ENCODE results near the gene GFOD1.
"Not testable (repeated sequence)": the region's sequence is repeated elsewhere in the genome, so short reads cannot be mapped to it uniquely, and the experiment has no call there.

Gene GFOD1

GRCh38 chr6:13462458-13463327, 24.7 kb downstream of the GFOD1 start:
- no peak for DNase-seq

GRCh38 chr6:13461805-13462204, 25.6 kb downstream of the GFOD1 start:
- no peak for DNase-seq

GRCh38 chr6:13461307-13461706, 26.1 kb downstream of the GFOD1 start:
- DNase-seq, result no peak

- not testable (repeated sequence) for DNase-seq
These were observed 27.1 kb downstream of the GFOD1 start for GRCh38 chr6:13460289-13460688.

GRCh38 chr6:13457577-13457976, 29.8 kb downstream of the GFOD1 start:
- DNase-seq, result no peak

GRCh38 chr6:13455552-13455966, 31.8 kb downstream of the GFOD1 start:
- DNase-seq, result no peak

- peak; percentile 78 for DNase-seq
These were observed 32.8 kb downstream of the GFOD1 start for GRCh38 chr6:13454286-13455221.

GRCh38 chr6:13453771-13454251, 33.6 kb downstream of the GFOD1 start:
- peak; percentile 69 for DNase-seq

- no peak for DNase-seq
These were observed 34.2 kb downstream of the GFOD1 start for GRCh38 chr6:13453153-13453552.

- no peak for DNase-seq
These were observed 34.9 kb downstream of the GFOD1 start for GRCh38 chr6:13452346-13453117.

- no peak for DNase-seq
These were observed 36.1 kb downstream of the GFOD1 start for GRCh38 chr6:13451181-13451895.

GRCh38 chr6:13450628-13451027, 36.8 kb downstream of the GFOD1 start:
- DNase-seq, result no peak

- DNase-seq, result no peak
These were observed 39.3 kb downstream of the GFOD1 start for GRCh38 chr6:13447949-13448724.

- no peak for DNase-seq
These were observed 41.0 kb downstream of the GFOD1 start for GRCh38 chr6:13446381-13446780.

GRCh38 chr6:13445744-13446115, 41.7 kb downstream of the GFOD1 start:
- DNase-seq, result no peak

- DNase-seq, result no peak
These were observed 42.2 kb downstream of the GFOD1 start for GRCh38 chr6:13445005-13445743.

GRCh38 chr6:13444604-13445003, 42.8 kb downstream of the GFOD1 start:
- no peak for DNase-seq

- not testable (repeated sequence) for DNase-seq
These were observed 43.4 kb downstream of the GFOD1 start for GRCh38 chr6:13443978-13444377.

- no peak for DNase-seq
These were observed 45.6 kb downstream of the GFOD1 start for GRCh38 chr6:13441778-13442177.

- no peak for DNase-seq
These were observed 47.8 kb downstream of the GFOD1 start for GRCh38 chr6:13439644-13440043.

GRCh38 chr6:13438126-13438525, 49.3 kb downstream of the GFOD1 start:
- DNase-seq, result no peak
